H9 (cell line): ENCODE results near the gene BHLHE23. TPM values are rescaled to one million over a fixed set of nuclear protein-coding genes. Genes with fewer than 3 reads are reported as not detected.

Experiments used
- DNase-seq: peaks from one replicate; pipeline ENCODE4 v3.0.0-alpha.2; 2017
- H2AFZ ChIP-seq: one replicate; pipeline ENCODE4 v1.6.1; 2013; ENCODE audit warnings: mild to moderate bottlenecking, low read length, control low read depth, moderate library complexity
- H2AK5ac ChIP-seq: 2 replicates; pipeline ENCODE4 v1.6.1; 2013; ENCODE audit warnings: low read length, control low read depth, mixed read lengths; ENCODE audit not compliant: insufficient read length
- H2BK120ac ChIP-seq: one replicate; pipeline ENCODE4 v1.6.1; 2013; ENCODE audit warnings: low read depth, mild to moderate bottlenecking, low read length, control low read depth, inconsistent platforms; ENCODE audit not compliant: poor library complexity, severe bottlenecking
- H2BK12ac ChIP-seq: 2 replicates; pipeline ENCODE4 v1.6.1; 2013; ENCODE audit warnings: low read length, control low read depth, mixed read lengths, low read depth; ENCODE audit not compliant: insufficient read length
- H2BK15ac ChIP-seq: 2 replicates; pipeline ENCODE4 v1.6.1; 2013; ENCODE audit warnings: low read depth, low read length, control low read depth
- H2BK20ac ChIP-seq: one replicate; pipeline ENCODE4 v1.6.1; 2013; ENCODE audit warnings: low read depth, mild to moderate bottlenecking, low read length, control low read depth, inconsistent platforms; ENCODE audit not compliant: poor library complexity, severe bottlenecking
- H2BK5ac ChIP-seq: 2 replicates; pipeline ENCODE4 v1.6.1; 2013; ENCODE audit warnings: low read length, control low read depth, mixed read lengths; ENCODE audit not compliant: insufficient read length
- H3K14ac ChIP-seq: 2 replicates; pipeline ENCODE4 v1.6.1; 2013; ENCODE audit warnings: low read length, control low read depth; ENCODE audit not compliant: insufficient read depth
- H3K18ac ChIP-seq: 2 replicates; pipeline ENCODE4 v1.6.1; 2013; ENCODE audit warnings: low read depth, mild to moderate bottlenecking, mixed read lengths, low read length, control low read depth; ENCODE audit not compliant: insufficient read length
- H3K23ac ChIP-seq: 2 replicates; pipeline ENCODE4 v1.6.1; 2013; ENCODE audit warnings: low read length, control low read depth, mixed read lengths, low read depth; ENCODE audit not compliant: insufficient read length
- H3K23me2 ChIP-seq: 2 replicates; pipeline ENCODE4 v1.6.1; 2013; ENCODE audit warnings: low read depth, mild to moderate bottlenecking, mixed read lengths, low read length, control low read depth; ENCODE audit not compliant: insufficient read length, poor library complexity, severe bottlenecking
- H3K27ac ChIP-seq: 2 replicates; pipeline ENCODE4 v1.5.1; 2013; ENCODE audit warnings: low read length, control low read depth, mixed read lengths, low read depth; ENCODE audit not compliant: insufficient read length
- H3K27me3 ChIP-seq: 2 replicates; pipeline ENCODE4 v1.6.1; 2013; ENCODE audit warnings: low read length, control low read depth, inconsistent platforms; ENCODE audit not compliant: insufficient read depth
- H3K4ac ChIP-seq: 2 replicates; pipeline ENCODE4 v1.6.1; 2013; ENCODE audit warnings: low read depth, mild to moderate bottlenecking, control low read depth, inconsistent platforms, low read length, moderate library complexity
- H3K4me1 ChIP-seq: 2 replicates; pipeline ENCODE4 v1.6.1; 2013; ENCODE audit warnings: low read length, control low read depth, inconsistent platforms; ENCODE audit not compliant: insufficient read depth
- H3K4me2 ChIP-seq: 2 replicates; pipeline ENCODE4 v1.6.1; 2013; ENCODE audit warnings: low read length, control low read depth, mixed read lengths; ENCODE audit not compliant: insufficient read length, insufficient read depth
- H3K56ac ChIP-seq: 2 replicates; pipeline ENCODE4 v1.6.1; 2013; ENCODE audit warnings: low read depth, mild to moderate bottlenecking, mixed read lengths, low read length, control low read depth; ENCODE audit not compliant: insufficient read length
- H3K79me1 ChIP-seq: 2 replicates; pipeline ENCODE4 v1.6.1; 2013; ENCODE audit warnings: low read depth, mild to moderate bottlenecking, moderate library complexity, low read length, control low read depth, inconsistent platforms; ENCODE audit not compliant: insufficient read depth, poor library complexity, severe bottlenecking
- H3K79me2 ChIP-seq: 2 replicates; pipeline ENCODE4 v1.6.1; 2013; ENCODE audit warnings: low read length, control low read depth, inconsistent platforms; ENCODE audit not compliant: insufficient read depth
- H3K9ac ChIP-seq: 2 replicates; pipeline ENCODE4 v1.6.1; 2013; ENCODE audit warnings: low read length, control low read depth, mixed read lengths; ENCODE audit not compliant: insufficient read length; ENCODE audit errors: extremely low read depth
- H3K9me3 ChIP-seq: one replicate; pipeline ENCODE4 v1.6.1; 2013; ENCODE audit warnings: low read depth, low read length, inconsistent platforms; ENCODE audit not compliant: control insufficient read depth
- H3T11ph ChIP-seq: one replicate; pipeline ENCODE4 v1.6.1; 2013; ENCODE audit warnings: mild to moderate bottlenecking, low read length, control low read depth, inconsistent platforms
- H4K20me1 ChIP-seq: one replicate; pipeline ENCODE4 v1.6.1; 2013; ENCODE audit not compliant: control insufficient read depth, insufficient read length, insufficient read depth
- H4K5ac ChIP-seq: 2 replicates; pipeline ENCODE4 v1.6.1; 2013; ENCODE audit warnings: low read depth, mild to moderate bottlenecking, mixed read lengths, low read length, control low read depth; ENCODE audit not compliant: insufficient read length
- H4K8ac ChIP-seq: replicated peaks from 2 replicates; pipeline ENCODE4 v1.6.1; 2013; ENCODE audit warnings: low read length, control low read depth, mixed read lengths, low read depth; ENCODE audit not compliant: insufficient read length
- H4K91ac ChIP-seq: 2 replicates; pipeline ENCODE4 v1.6.1; 2013; ENCODE audit warnings: low read depth, mild to moderate bottlenecking, moderate library complexity, mixed read lengths, low read length, control low read depth; ENCODE audit not compliant: insufficient read length
- H3K27ac Mint-ChIP-seq, 3 experiments: 2 replicates in 2 of 3; 3 replicates in 1 of 3; pipeline ENCODE4 v1.8.0; 2020 to 2021; ENCODE audit warnings: mixed read lengths in 3 of 3, mild to moderate bottlenecking in 1 of 3, moderate library complexity in 1 of 3
- H3K27me3 Mint-ChIP-seq: 2 replicates; pipeline ENCODE4 v1.8.0; 2021; ENCODE audit warnings: low read depth, mild to moderate bottlenecking, moderate library complexity, mixed read lengths
- H3K36me3 Mint-ChIP-seq, 3 experiments: 2 replicates in 2 of 3; 3 replicates in 1 of 3; pipeline ENCODE4 v1.8.0; 2020 to 2021; ENCODE audit warnings: low read depth in 3 of 3, mixed read lengths in 3 of 3; ENCODE audit not compliant: insufficient read depth in 1 of 3
- H3K4me1 Mint-ChIP-seq, 2 experiments: 2 replicates each; pipeline ENCODE4 v1.8.0; 2020; ENCODE audit warnings: mixed read lengths in 2 of 2
- H3K4me3 Mint-ChIP-seq, 2 experiments: 2 replicates in 1 of 2; 3 replicates in 1 of 2; pipeline ENCODE4 v1.8.0; 2020 to 2021; ENCODE audit warnings: mild to moderate bottlenecking in 2 of 2, mixed read lengths in 2 of 2, moderate library complexity in 1 of 2
- H3K9me3 Mint-ChIP-seq, 2 experiments: 2 replicates in 1 of 2; 3 replicates in 1 of 2; pipeline ENCODE4 v1.8.0; 2020; ENCODE audit warnings: mild to moderate bottlenecking in 2 of 2, mixed read lengths in 2 of 2, moderate library complexity in 1 of 2
- CTCF ChIP-seq: fragments of 200-600 bp; sonication (generic); conservative IDR thresholded peaks from 3 replicates; pipeline ENCODE4 v1.8.0; 2021; ENCODE audit warnings: antibody characterized with exemption, mild to moderate bottlenecking
- WGBS: extraction: QIAGEN DNeasy Blood & Tissue Kit; methylation state at CpG from one replicate; pipeline ENCODE4 v1.1.7; 2013; ENCODE audit warnings: missing lambda C conversion rate, low lambda C conversion rate, mixed read lengths; ENCODE audit not compliant: insufficient read length; ENCODE audit errors: extremely low coverage; 5-methylcytosine and 5-hydroxymethylcytosine counted together
- total RNA-seq: library from RNA; stranded (reverse); gene quantifications from 2 replicates; pipeline ENCODE4 v1.2.1, GENCODE V29; 2021

BHLHE23 gene
- total RNA-seq, 1 experiment from 2014 or later = 0.35 TPM

DNA sequence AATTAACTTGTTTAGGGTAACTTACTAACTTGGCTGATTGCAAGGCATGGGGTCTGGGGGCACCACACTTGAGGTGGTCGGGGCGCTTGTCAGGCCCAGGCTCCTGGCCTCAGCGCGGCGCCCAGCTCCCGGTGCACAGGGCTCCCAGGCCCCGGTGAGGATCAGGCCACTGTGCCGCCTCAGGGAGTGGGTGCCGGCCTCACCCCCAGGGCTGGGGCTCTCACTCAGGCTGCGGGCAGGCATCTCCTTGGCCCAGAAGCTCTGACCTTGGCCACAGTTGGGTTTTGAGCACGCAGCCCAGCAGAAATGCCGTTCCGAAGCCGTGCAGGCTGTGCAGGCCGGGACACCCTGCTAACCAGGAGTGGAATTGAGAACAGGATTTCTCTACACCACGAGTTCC is 37.8 kb upstream of the BHLHE23 start:
- H2AK5ac ChIP-seq = no peak overlapping the region
- peaks cover 8% of the 10 kb centered on the region for H3K9me3 ChIP-seq
- H3K27ac Mint-ChIP-seq = no peak overlapping the region
- no peaks in the 10 kb centered on the region; a peak in 1 of 7 replicates for H3K36me3 Mint-ChIP-seq
- no peak overlapping the region for H3K14ac ChIP-seq
- H3K4me1 Mint-ChIP-seq = no peaks in the 10 kb centered on the region
- no peak overlapping the region for H2BK12ac ChIP-seq
- no peaks in the 10 kb centered on the region for H4K20me1 ChIP-seq
- no peak overlapping the region for H3K23ac ChIP-seq
- no peak overlapping the region for H2BK15ac ChIP-seq
- no peak overlapping the region for H2BK120ac ChIP-seq
- TF ChIP-seq CTCF = no peak
- WGBS = no CpG with 5 or more reads among the region's 16 CpGs
- DNase-seq = no peak
- no peak overlapping the region for H3K4me3 Mint-ChIP-seq
- H2AFZ ChIP-seq = no peak overlapping the region
- no peak overlapping the region for H2BK5ac ChIP-seq
- H3K23me2 ChIP-seq = no peaks in the 10 kb centered on the region
- no peaks in the 10 kb centered on the region for H3K79me2 ChIP-seq
- H3T11ph ChIP-seq = no peak overlapping the region
- H3K56ac ChIP-seq = no peak overlapping the region
- H4K8ac ChIP-seq = no peak overlapping the region
- H3K18ac ChIP-seq = no peak overlapping the region
- peaks cover 30% of the 10 kb centered on the region for H3K27me3 Mint-ChIP-seq
- no peak overlapping the region for H3K4ac ChIP-seq
- H3K4me1 ChIP-seq = no peaks in the 10 kb centered on the region
- no peaks in the 10 kb centered on the region for H3K79me1 ChIP-seq
- no peak overlapping the region for H3K27ac ChIP-seq
- H3K4me2 ChIP-seq = no peak overlapping the region
- H2BK20ac ChIP-seq = no peak overlapping the region
- H3K9me3 Mint-ChIP-seq = peaks cover 15 to 20% of the 10 kb centered on the region in 2 experiments
- no peak overlapping the region for H3K9ac ChIP-seq
- H4K91ac ChIP-seq = no peak overlapping the region
- H3K27me3 ChIP-seq = no peaks in the 10 kb centered on the region
- no peak overlapping the region for H4K5ac ChIP-seq
